Endothelial cell of coronary artery (primary cell): Measurements from ENCODE around the gene AHR. TPM values are rescaled to one million over a fixed set of nuclear protein-coding genes. Genes with fewer than 3 reads are reported as not detected.

Experiments used
- total RNA-seq: library from RNA; depleted of rRNA; stranded (reverse); fragments of >200 nt; gene quantifications from 2 replicates; pipeline ENCODE4 v1.2.3, GENCODE V29; 2014

The AHR gene
- 53.4 and 61.0 TPM in 2 replicates for total RNA-seq

GRCh38 chr7:17298102-17298839 lies at the start of gene AHR:
TSS of gene AHR (plus strand) at chr7:17298652. CDS start at chr7:17299265, 613 bp downstream.

